Ovary (tissue), 3 donors: ENCODE measurements around the gene RAB40B.

Experiments used
- EP300 ChIP-seq: sonication (generic); formaldehyde crosslinking; IDR thresholded peaks from one replicate; pipeline ENCODE4 v1.6.1; 2017; ENCODE audit warnings: antibody characterized with exemption
- POLR2A ChIP-seq: fragments of 450-650 bp; IDR thresholded peaks from one replicate; pipeline ENCODE4 v1.6.1; 2017; ENCODE audit warnings: antibody characterized with exemption, mild to moderate bottlenecking, moderate library complexity
- TF ChIP-seq, protein P1 (sequence below), 3 donors: fragments of 450-650 bp in 2 of 3; fragments of 200-600 bp in 1 of 3; IDR thresholded peaks; one replicate each; pipeline versions ENCODE4 v1.5.1 to v1.8.0; 2016 to 2022; ENCODE audit warnings: antibody characterized with exemption in 3 of 3, mild to moderate bottlenecking in 1 of 3
- donor health status: DM: no; HTN: no; CAD: no.

DNA sequence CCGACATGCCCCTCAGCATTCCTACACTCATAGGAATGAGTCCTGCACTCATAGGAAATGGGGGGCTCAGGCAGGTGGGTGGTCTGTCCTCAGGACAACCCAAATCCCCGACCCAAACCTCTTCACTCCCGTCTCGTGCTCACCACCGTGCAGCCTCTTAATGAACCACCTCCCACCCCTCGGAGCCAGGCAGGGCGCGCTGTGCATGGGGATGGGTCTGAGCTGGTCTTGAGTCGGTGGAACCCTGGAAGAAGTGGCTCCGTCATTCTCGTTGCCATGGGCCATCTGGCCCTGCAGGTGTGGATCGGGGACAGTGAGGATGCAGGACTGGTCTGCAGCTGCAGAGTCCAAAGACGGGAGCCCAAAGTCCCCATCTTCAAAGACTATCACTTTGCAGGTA, 6.4 kb upstream of the RAB40B start:
- TF ChIP-seq, protein P1, sequence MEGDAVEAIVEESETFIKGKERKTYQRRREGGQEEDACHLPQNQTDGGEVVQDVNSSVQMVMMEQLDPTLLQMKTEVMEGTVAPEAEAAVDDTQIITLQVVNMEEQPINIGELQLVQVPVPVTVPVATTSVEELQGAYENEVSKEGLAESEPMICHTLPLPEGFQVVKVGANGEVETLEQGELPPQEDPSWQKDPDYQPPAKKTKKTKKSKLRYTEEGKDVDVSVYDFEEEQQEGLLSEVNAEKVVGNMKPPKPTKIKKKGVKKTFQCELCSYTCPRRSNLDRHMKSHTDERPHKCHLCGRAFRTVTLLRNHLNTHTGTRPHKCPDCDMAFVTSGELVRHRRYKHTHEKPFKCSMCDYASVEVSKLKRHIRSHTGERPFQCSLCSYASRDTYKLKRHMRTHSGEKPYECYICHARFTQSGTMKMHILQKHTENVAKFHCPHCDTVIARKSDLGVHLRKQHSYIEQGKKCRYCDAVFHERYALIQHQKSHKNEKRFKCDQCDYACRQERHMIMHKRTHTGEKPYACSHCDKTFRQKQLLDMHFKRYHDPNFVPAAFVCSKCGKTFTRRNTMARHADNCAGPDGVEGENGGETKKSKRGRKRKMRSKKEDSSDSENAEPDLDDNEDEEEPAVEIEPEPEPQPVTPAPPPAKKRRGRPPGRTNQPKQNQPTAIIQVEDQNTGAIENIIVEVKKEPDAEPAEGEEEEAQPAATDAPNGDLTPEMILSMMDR (IDR thresholded peaks at IDR 0.05), result no peak
- TF ChIP-seq POLR2A (no peak), EP300 (no peak)
